OCI-LY3 (cell line): Measurements from ENCODE around the gene DENND1A.
A peak's percentile ranks its signal among the peaks of the same experiment; 100 is the strongest.

Source experiments
- H2AFZ ChIP-seq: fragments of 200-600, 300-600 bp; shearing (Covaris generic); 2 replicates; pipeline ENCODE4 v1.6.0; 2014; ENCODE audit warnings: antibody characterized with exemption, low read depth, low read length
- H3K27ac ChIP-seq: fragments of 200-600, 300-600 bp; sonication (generic); 2 replicates; pipeline ENCODE4 v1.5.1; 2014; ENCODE audit warnings: mild to moderate bottlenecking, low read length, moderate library complexity, mixed read lengths
- H3K27me3 ChIP-seq: fragments of 200-600, 300-600 bp; sonication (generic); 2 replicates; pipeline ENCODE4 v1.6.1; 2014; ENCODE audit warnings: low read depth, low read length, mixed read lengths
- H3K36me3 ChIP-seq: fragments of 200-600, 300-600 bp; sonication (generic); replicated peaks from 2 replicates; pipeline ENCODE3; 2014; ENCODE audit warnings: low read depth, low read length, mixed read lengths
- H3K4me1 ChIP-seq: fragments of 300-600, 200-600 bp; sonication (generic); 2 replicates; pipeline ENCODE4 v1.6.1; 2014; ENCODE audit warnings: low read length, mixed read lengths
- H3K4me2 ChIP-seq: fragments of 200-600, 300-600 bp; sonication (generic); 2 replicates; pipeline ENCODE4 v1.6.1; 2014; ENCODE audit warnings: low read length, mixed read lengths
- H3K4me3 ChIP-seq: fragments of 300-600, 200-600 bp; sonication (generic); 2 replicates; pipeline ENCODE4 v1.5.1; 2014; ENCODE audit warnings: antibody characterized with exemption, mild to moderate bottlenecking, low read length, moderate library complexity
- H3K79me2 ChIP-seq: fragments of 300-600, 200-600 bp; shearing (Covaris generic); 2 replicates; pipeline ENCODE4 v1.6.1; 2014; ENCODE audit warnings: mild to moderate bottlenecking, low read length, mixed read lengths
- H3K9ac ChIP-seq: fragments of 300-600, 200-600 bp; shearing (Covaris generic); 2 replicates; pipeline ENCODE4 v1.6.0; 2014; ENCODE audit warnings: mild to moderate bottlenecking, low read length, moderate library complexity
- H3K9me3 ChIP-seq: fragments of 200-600, 300-600 bp; shearing (Covaris generic); 2 replicates; pipeline ENCODE4 v1.6.1; 2014; ENCODE audit warnings: low read length, mixed read lengths; ENCODE audit not compliant: insufficient read depth
- H4K20me1 ChIP-seq: fragments of 200-600, 300-600 bp; sonication (generic); 2 replicates; pipeline ENCODE4 v1.6.1; 2016; ENCODE audit warnings: low read length, mixed read lengths; ENCODE audit not compliant: insufficient read depth
- EZH2phosphoT487 ChIP-seq: fragments of 200-600 bp; shearing (Covaris generic); IDR thresholded peaks from 2 replicates; pipeline ENCODE4 v1.6.1; 2018; ENCODE audit warnings: antibody characterized with exemption, mixed run types, low read depth
- TF ChIP-seq, protein P1 (sequence below): fragments of 200-600, 300-600 bp; sonication (generic); IDR thresholded peaks from 2 replicates; pipeline ENCODE4 v1.5.1; 2014; ENCODE audit warnings: antibody characterized with exemption, low read length, low read depth

DENND1A gene

DNA sequence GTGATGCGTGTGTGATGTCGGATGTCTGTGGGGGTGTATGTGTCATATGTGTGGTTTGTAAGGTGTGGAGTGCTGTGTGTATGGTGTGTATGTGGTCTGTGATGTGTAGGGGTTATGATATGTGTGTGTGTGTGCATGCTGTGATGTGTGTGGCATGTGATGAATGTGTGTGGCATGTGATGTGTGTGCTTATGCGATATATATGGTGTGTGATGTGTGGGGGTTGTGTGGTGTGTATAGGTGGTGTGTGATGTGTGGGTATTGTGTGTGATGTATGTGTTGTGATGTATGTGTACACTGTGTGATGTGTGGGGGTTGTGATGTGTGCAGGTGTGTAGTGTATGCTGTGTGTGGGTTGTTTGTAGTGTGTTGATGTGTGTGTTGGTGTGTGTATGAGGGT, 583.1 kb downstream of the DENND1A start:
- H3K9me3 ChIP-seq = no peaks in the 10 kb centered on the region
- H3K4me1 ChIP-seq = peaks cover 26% of the 10 kb centered on the region
- no peak overlapping the region for H3K9ac ChIP-seq
- peaks cover 3% of the 10 kb centered on the region; the same call in 1 of the 2 replicates for H3K27me3 ChIP-seq
- H3K4me2 ChIP-seq = no peak overlapping the region
- no peaks in the 10 kb centered on the region for H3K36me3 ChIP-seq
- H3K4me3 ChIP-seq = no peak overlapping the region
- no peaks in the 10 kb centered on the region for H4K20me1 ChIP-seq
- no peaks in the 10 kb centered on the region for H3K79me2 ChIP-seq
- TF ChIP-seq, protein P1, sequence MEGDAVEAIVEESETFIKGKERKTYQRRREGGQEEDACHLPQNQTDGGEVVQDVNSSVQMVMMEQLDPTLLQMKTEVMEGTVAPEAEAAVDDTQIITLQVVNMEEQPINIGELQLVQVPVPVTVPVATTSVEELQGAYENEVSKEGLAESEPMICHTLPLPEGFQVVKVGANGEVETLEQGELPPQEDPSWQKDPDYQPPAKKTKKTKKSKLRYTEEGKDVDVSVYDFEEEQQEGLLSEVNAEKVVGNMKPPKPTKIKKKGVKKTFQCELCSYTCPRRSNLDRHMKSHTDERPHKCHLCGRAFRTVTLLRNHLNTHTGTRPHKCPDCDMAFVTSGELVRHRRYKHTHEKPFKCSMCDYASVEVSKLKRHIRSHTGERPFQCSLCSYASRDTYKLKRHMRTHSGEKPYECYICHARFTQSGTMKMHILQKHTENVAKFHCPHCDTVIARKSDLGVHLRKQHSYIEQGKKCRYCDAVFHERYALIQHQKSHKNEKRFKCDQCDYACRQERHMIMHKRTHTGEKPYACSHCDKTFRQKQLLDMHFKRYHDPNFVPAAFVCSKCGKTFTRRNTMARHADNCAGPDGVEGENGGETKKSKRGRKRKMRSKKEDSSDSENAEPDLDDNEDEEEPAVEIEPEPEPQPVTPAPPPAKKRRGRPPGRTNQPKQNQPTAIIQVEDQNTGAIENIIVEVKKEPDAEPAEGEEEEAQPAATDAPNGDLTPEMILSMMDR = no peak
- TF ChIP-seq EZH2phosphoT487 = no peak
- no peak overlapping the region for H3K27ac ChIP-seq
- H2AFZ ChIP-seq = no peak overlapping the region

DNA sequence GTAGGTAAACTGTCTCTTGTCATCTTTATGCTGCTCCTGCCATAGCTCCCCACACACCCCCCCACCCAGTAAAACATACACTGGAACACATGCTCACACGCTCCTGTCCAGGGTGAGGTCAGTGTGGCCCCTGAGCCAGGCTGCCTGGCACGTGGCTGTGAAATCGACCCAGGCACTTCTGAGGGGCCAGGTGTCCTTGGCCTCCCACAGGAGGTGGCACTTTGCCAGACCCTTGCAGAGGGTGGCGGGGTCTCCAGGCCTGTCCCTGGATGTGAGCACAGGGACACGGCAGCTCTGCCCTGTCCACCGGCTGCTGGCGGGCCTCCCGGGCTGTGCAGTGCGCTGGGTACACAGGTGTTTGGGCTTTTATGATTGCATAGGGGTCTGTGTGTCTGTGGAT, 583.9 kb downstream of the DENND1A start:
- Histone ChIP-seq H4K20me1 (no peaks in the 10 kb centered on the region), H2AFZ (no peak overlapping the region), H3K4me3 (no peak overlapping the region), H3K36me3 (no peaks in the 10 kb centered on the region), H3K9me3 (no peaks in the 10 kb centered on the region), H3K9ac (no peak overlapping the region), H3K27ac (no peak overlapping the region), H3K4me2 (no peak overlapping the region), H3K79me2 (no peaks in the 10 kb centered on the region), H3K4me1 (peaks cover 21% of the 10 kb centered on the region), H3K27me3 (peaks cover 3% of the 10 kb centered on the region; the same call in 1 of the 2 replicates)
- TF ChIP-seq EZH2phosphoT487 = no peak
- TF ChIP-seq, protein P1 = no peak

DNA sequence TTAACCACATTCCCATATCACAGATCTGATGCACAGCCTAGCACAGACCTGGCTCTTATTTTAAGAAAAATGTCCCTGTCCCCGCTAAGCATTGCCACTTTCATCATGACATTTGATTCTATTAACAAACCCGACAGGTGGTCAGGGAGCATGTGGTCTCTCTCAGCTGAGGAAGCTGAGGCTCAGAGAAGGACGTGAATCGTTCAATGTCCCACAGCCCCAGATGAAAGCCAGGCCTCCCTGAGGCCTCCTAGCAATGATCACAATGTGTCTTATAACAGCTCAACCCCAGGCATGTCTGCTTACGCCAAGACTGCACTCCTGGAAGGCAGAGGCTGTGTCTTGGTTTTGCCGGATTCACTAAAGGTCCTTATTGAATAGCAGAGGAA, 584.4 kb downstream of the DENND1A start:
- no peak overlapping the region for H3K9ac ChIP-seq
- H3K36me3 ChIP-seq = no peaks in the 10 kb centered on the region
- H3K4me1 ChIP-seq = peaks cover 24% of the 10 kb centered on the region
- no peaks in the 10 kb centered on the region for H4K20me1 ChIP-seq
- peaks cover 3% of the 10 kb centered on the region; the same call in 1 of the 2 replicates for H3K27me3 ChIP-seq
- H3K4me3 ChIP-seq = no peak overlapping the region
- no peak overlapping the region for H3K4me2 ChIP-seq
- no peak overlapping the region for H3K27ac ChIP-seq
- TF ChIP-seq, protein P1 = no peak
- H3K9me3 ChIP-seq = no peaks in the 10 kb centered on the region
- H2AFZ ChIP-seq = no peak overlapping the region
- no peaks in the 10 kb centered on the region for H3K79me2 ChIP-seq

DNA sequence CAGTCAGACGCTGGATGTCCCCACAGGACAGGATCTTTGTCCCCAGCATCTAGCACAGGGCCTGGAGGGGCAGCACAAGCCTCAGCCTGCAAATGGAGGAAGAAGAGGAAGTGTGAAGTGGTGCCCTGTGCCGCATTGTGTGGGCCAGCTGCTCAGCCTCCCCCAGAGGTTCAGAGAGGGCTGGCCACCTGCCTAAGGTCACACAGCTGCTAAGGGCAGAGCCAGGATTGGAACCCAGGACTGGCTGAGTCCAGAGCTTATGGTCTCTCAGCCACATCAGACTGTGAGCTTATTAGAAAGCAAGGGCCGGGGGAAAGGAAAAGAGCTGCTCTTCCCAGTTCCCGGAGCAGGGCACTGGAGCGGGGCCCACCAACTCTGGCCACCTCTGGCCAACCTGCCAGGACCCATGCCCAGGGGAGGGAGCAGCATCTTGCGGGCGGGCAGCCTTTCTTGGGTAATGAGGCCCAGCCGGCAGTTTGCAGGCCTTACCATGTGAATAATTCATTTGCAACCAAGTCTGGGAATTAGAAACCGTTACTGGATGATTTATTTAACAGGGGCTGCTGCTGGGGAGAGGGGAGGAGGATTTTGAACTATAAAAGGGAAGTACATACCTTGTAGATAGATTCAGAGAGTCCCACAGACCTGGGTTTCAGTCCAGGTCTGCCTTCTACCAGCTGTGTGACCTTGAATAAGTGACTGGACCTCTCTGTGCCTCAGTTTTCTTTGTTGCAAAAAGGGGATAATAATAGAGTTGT, 585.6 kb downstream of the DENND1A start:
- TF ChIP-seq EZH2phosphoT487 = no peak
- TF ChIP-seq, protein P1 = no peak
- Histone ChIP-seq H3K4me3 (no peak overlapping the region), H3K27me3 (peaks cover 3% of the 10 kb centered on the region; the same call in 1 of the 2 replicates), H3K4me1 (peaks cover 32% of the 10 kb centered on the region), H3K27ac (no peak overlapping the region), H2AFZ (peak overlapping the region; percentile 5; the same call in 1 of the 2 replicates), H3K36me3 (no peaks in the 10 kb centered on the region), H3K9me3 (no peaks in the 10 kb centered on the region; the same call in 1 of the 2 replicates), H3K4me2 (no peak overlapping the region), H4K20me1 (no peaks in the 10 kb centered on the region), H3K79me2 (no peaks in the 10 kb centered on the region), H3K9ac (no peak overlapping the region)
